22Rv1 (cell line): ENCODE results near the gene MEIS1.

ENCODE experiments used
- ZFX ChIP-seq: fragments of 450-650 bp; IDR thresholded peaks from 2 replicates; pipeline ENCODE4 v1.6.1; 2017; ENCODE audit warnings: antibody characterized with exemption, borderline replicate concordance
- TF ChIP-seq, protein P1 (sequence below): fragments of 450-650 bp; IDR thresholded peaks from 2 replicates; pipeline ENCODE4 v1.5.1; 2017; ENCODE audit warnings: mild to moderate bottlenecking

GRCh38 chr2:66433695-66433944 is 1.3 kb upstream of the MEIS1 start:
- TF ChIP-seq, protein P1, sequence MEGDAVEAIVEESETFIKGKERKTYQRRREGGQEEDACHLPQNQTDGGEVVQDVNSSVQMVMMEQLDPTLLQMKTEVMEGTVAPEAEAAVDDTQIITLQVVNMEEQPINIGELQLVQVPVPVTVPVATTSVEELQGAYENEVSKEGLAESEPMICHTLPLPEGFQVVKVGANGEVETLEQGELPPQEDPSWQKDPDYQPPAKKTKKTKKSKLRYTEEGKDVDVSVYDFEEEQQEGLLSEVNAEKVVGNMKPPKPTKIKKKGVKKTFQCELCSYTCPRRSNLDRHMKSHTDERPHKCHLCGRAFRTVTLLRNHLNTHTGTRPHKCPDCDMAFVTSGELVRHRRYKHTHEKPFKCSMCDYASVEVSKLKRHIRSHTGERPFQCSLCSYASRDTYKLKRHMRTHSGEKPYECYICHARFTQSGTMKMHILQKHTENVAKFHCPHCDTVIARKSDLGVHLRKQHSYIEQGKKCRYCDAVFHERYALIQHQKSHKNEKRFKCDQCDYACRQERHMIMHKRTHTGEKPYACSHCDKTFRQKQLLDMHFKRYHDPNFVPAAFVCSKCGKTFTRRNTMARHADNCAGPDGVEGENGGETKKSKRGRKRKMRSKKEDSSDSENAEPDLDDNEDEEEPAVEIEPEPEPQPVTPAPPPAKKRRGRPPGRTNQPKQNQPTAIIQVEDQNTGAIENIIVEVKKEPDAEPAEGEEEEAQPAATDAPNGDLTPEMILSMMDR, result no peak
- TF ChIP-seq ZFX, result no peak
